HepG2 (cell line): Measurements from ENCODE around the gene IGIP. TPM values are rescaled to one million over a fixed set of nuclear protein-coding genes. Genes with fewer than 3 reads are reported as not detected.

ENCODE experiments used
- ATAC-seq: fragments of 200-7000 bp; cut with Tn5 transposase; 3 replicates; pipeline ENCODE4 v1.9.1; 2020; ENCODE audit warnings: mild to moderate bottlenecking, moderate library complexity
- BruUV-seq: library from RNA; stranded (reverse); fragments of 400-500 nt; replicated peaks from 2 replicates; lab custom pipeline; 2021; lab: Mats Ljungman, UMichigan
- CTCF ChIA-PET: fragments of 300-600 bp; formaldehyde crosslinking; extraction: SDS; loops from one replicate; lab custom pipeline; 2021; ENCODE audit warnings: low total read pairs, inconsistent platforms, low intra/inter-chr PET ratio; lab: Yijun Ruan, JAX
- POLR2A ChIA-PET: fragments of 350-600 bp; sonication (Branson Sonifier 250); formaldehyde crosslinking; loops from one replicate; lab custom pipeline; 2020; ENCODE audit warnings: antibody characterized with exemption, inconsistent platforms; lab: Yijun Ruan, JAX
- DNase-seq: peaks from one replicate; pipeline ENCODE4 v3.0.0-alpha.2; 2015; ENCODE audit warnings: low spot score
- FAIRE-seq: peaks from 3 replicates; lab custom pipeline; 2011; peaks lifted over from hg19 to GRCh38; lab: Jason Lieb, UNC
- H2AFZ ChIP-seq: one replicate; pipeline ENCODE4 v1.6.1; 2011; ENCODE audit warnings: low read length, inconsistent platforms
- H3K27ac ChIP-seq: fragments of 300-600 bp; 3 replicates; pipeline ENCODE4 v1.8.0; 2011; ENCODE audit warnings: mixed run types, mild to moderate bottlenecking, mixed read lengths, low read length, inconsistent platforms; ENCODE audit not compliant: insufficient read depth; ENCODE audit errors: extremely low read length
- H3K27me3 ChIP-seq, 2 experiments: fragments of 200-600 bp in 1 of 2; 2 replicates in 1 of 2; 3 replicates in 1 of 2; pipeline versions ENCODE4 v1.6.0 to v1.8.0; 2011; ENCODE audit warnings: low read length in 2 of 2, mild to moderate bottlenecking in 2 of 2, moderate library complexity in 2 of 2, inconsistent platforms in 1 of 2; ENCODE audit not compliant: insufficient read depth in 2 of 2, control insufficient read depth in 1 of 2
- H3K36me3 ChIP-seq, 2 experiments: fragments of 200-600 bp in 1 of 2; replicated peaks in 1 of 2; 2 replicates in 1 of 2; 3 replicates in 1 of 2; pipeline versions ENCODE4 v1.5.1 to v1.8.0; 2011; ENCODE audit warnings: low read length in 2 of 2, inconsistent platforms in 1 of 2; ENCODE audit not compliant: insufficient read depth in 2 of 2, control insufficient read depth in 1 of 2
- H3K4me1 ChIP-seq: 2 replicates; pipeline ENCODE4 v1.5.1; 2012; ENCODE audit warnings: low read length, inconsistent platforms; ENCODE audit not compliant: insufficient read depth
- H3K4me2 ChIP-seq: 2 replicates; pipeline ENCODE4 v1.6.0; 2011; ENCODE audit warnings: low read depth, low read length, inconsistent platforms
- H3K4me3 ChIP-seq, 3 experiments: fragments of 200-600 bp in 1 of 3; sonication (generic), shearing (Covaris generic) in 1 of 3; replicated peaks in 1 of 3; 2 replicates each; pipeline ENCODE4 v1.5.1; 2011 to 2016; ENCODE audit warnings: low read length in 3 of 3, inconsistent platforms in 2 of 3, low read depth in 2 of 3, mild to moderate bottlenecking in 2 of 3, control low read depth in 1 of 3, mixed read lengths in 1 of 3; ENCODE audit not compliant: insufficient read depth in 1 of 3
- H3K79me2 ChIP-seq: one replicate; pipeline ENCODE4 v1.6.1; 2011; ENCODE audit warnings: low read length, inconsistent platforms; ENCODE audit not compliant: insufficient read depth
- H3K9ac ChIP-seq: 2 replicates; pipeline ENCODE4 v1.6.0; 2011; ENCODE audit warnings: mild to moderate bottlenecking, low read depth, low read length, inconsistent platforms; ENCODE audit not compliant: insufficient read depth
- H3K9me3 ChIP-seq: 2 replicates; pipeline ENCODE4 v1.5.1; 2012; ENCODE audit warnings: mild to moderate bottlenecking, low read length
- H4K20me1 ChIP-seq: 2 replicates; pipeline ENCODE4 v1.6.0; 2011; ENCODE audit warnings: inconsistent platforms, mild to moderate bottlenecking, low read length, moderate library complexity; ENCODE audit not compliant: insufficient read depth
- ATF7 ChIP-seq, 2 experiments: fragments of 450-650 bp in 1 of 2; sonication (generic) in 1 of 2; formaldehyde crosslinking in 1 of 2; IDR thresholded peaks; 2 replicates each; pipeline versions ENCODE4 v1.4.0 to v1.6.1; 2016 to 2020; ENCODE audit warnings: antibody characterized with exemption in 1 of 2, mild to moderate bottlenecking in 1 of 2, missing genetic modification reagents in 1 of 2
- BCL6 ChIP-seq: IDR thresholded peaks from 2 replicates; pipeline ENCODE4 v1.6.1; 2016; ENCODE audit warnings: missing genetic modification reagents, missing compliant biosample characterization
- EEA1 ChIP-seq: sonication (generic); formaldehyde crosslinking; IDR thresholded peaks from 2 replicates; pipeline ENCODE4 v1.5.1; 2020; ENCODE audit warnings: mild to moderate bottlenecking, missing genetic modification reagents, borderline replicate concordance
- HIVEP1 ChIP-seq: sonication (generic); formaldehyde crosslinking; IDR thresholded peaks from 2 replicates; pipeline ENCODE4 v1.4.0; 2020; ENCODE audit warnings: mild to moderate bottlenecking, missing genetic modification reagents
- PAX8 ChIP-seq: sonication (generic); formaldehyde crosslinking; IDR thresholded peaks from 2 replicates; pipeline ENCODE4 v1.8.0; 2022; ENCODE audit warnings: mild to moderate bottlenecking, missing genetic modification reagents, borderline replicate concordance
- RARG ChIP-seq: sonication (generic); formaldehyde crosslinking; IDR thresholded peaks from 2 replicates; pipeline ENCODE4 v1.4.0; 2020; ENCODE audit warnings: low read depth, mild to moderate bottlenecking, missing genetic modification reagents
- SMC3 ChIP-seq: IDR thresholded peaks from 2 replicates; pipeline ENCODE4 v1.6.1; 2011; ENCODE audit warnings: low read length, improper control_type of control experiment
- SYNCRIP ChIP-seq: fragments of 200-400 bp; formaldehyde crosslinking; IDR thresholded peaks from 2 replicates; pipeline ENCODE4 v1.6.1; 2018; ENCODE audit warnings: mild to moderate bottlenecking, low read depth, low read length; ENCODE audit not compliant: insufficient read depth
- TOE1 ChIP-seq: sonication (generic); formaldehyde crosslinking; IDR thresholded peaks from 2 replicates; pipeline ENCODE4 v1.4.0; 2020; ENCODE audit warnings: mild to moderate bottlenecking, missing genetic modification reagents
- ZBTB42 ChIP-seq: sonication (generic); formaldehyde crosslinking; IDR thresholded peaks from 2 replicates; pipeline ENCODE4 v1.5.0; 2020; ENCODE audit warnings: mild to moderate bottlenecking, missing genetic modification reagents
- ZNF230 ChIP-seq: sonication (generic); formaldehyde crosslinking; IDR thresholded peaks from 2 replicates; pipeline ENCODE4 v1.4.0; 2020; ENCODE audit warnings: mild to moderate bottlenecking, missing genetic modification reagents
- ZNF335 ChIP-seq: sonication (generic); formaldehyde crosslinking; IDR thresholded peaks from 2 replicates; pipeline ENCODE4 v1.4.0; 2020; ENCODE audit warnings: missing genetic modification reagents
- ZNF564 ChIP-seq: sonication (generic); formaldehyde crosslinking; IDR thresholded peaks from 2 replicates; pipeline ENCODE4 v1.8.1; 2023; ENCODE audit warnings: mild to moderate bottlenecking, missing genetic modification reagents
- ZSCAN25 ChIP-seq: sonication (generic); formaldehyde crosslinking; IDR thresholded peaks from 2 replicates; pipeline ENCODE4 v1.8.0; 2022; ENCODE audit warnings: mild to moderate bottlenecking, missing genetic modification reagents
- WGBS: methylation state at CpG from one replicate; pipeline ENCODE4 v1.1.6; 2017; ENCODE audit warnings: low lambda C conversion rate; 5-methylcytosine and 5-hydroxymethylcytosine counted together
- in situ Hi-C: cut with HindIII; loops from 2 replicates; pipeline ENCODE4 v1.10.0; 2017; ENCODE audit warnings: low pct_unique_long_range_greater_than_20kb; ENCODE audit not compliant: extremely low pct_ligation_motif_present
- intact Hi-C: fragments of 100-400 bp; cut with micrococcal nuclease; formaldehyde crosslinking; loops from one replicate; pipeline ENCODE4 v1.10.0; 2022; ENCODE audit not compliant: unreplicated experiment
- polyA plus RNA-seq, 8 experiments: library from polyadenylated mRNA; depleted of rRNA in 3 of 8; stranded (reverse) in 7 of 8; unstranded in 1 of 8; fragments of >200 nt; fragmentation: Illumina TruSeq in 4 of 8; extraction: Trizol in 4 of 8; gene quantifications; 2 replicates each; pipeline versions ENCODE4 v1.2.1 to v1.2.3, GENCODE V29; 2011 to 2016; ENCODE audit warnings: low read depth in 4 of 8, missing spikeins in 1 of 8, mixed read lengths in 1 of 8; ENCODE audit not compliant: insufficient read depth in 1 of 8
- total RNA-seq, 5 experiments: library from RNA; depleted of rRNA; stranded (reverse); fragments of >200 nt; fragmentation: Illumina TruSeq; extraction: Trizol; gene quantifications; 2 replicates each; pipeline ENCODE4 v1.2.3, GENCODE V29; 2016; ENCODE audit warnings: low read depth in 1 of 5
- TF ChIP-seq, protein P1 (sequence below): sonication (generic); formaldehyde crosslinking; IDR thresholded peaks from 2 replicates; pipeline ENCODE4 v1.4.0; 2020; ENCODE audit warnings: missing genetic modification reagents
- TF ChIP-seq, protein P2 (sequence below): sonication (generic); formaldehyde crosslinking; IDR thresholded peaks from 2 replicates; pipeline ENCODE4 v1.4.0; 2020; ENCODE audit warnings: missing genetic modification reagents, low read depth, mild to moderate bottlenecking, borderline replicate concordance
- TF ChIP-seq, protein P3 (sequence below): sonication (generic); formaldehyde crosslinking; IDR thresholded peaks from 2 replicates; pipeline ENCODE4 v1.4.0; 2020; ENCODE audit warnings: low read depth, mild to moderate bottlenecking, missing genetic modification reagents

IGIP gene
- total and polyA plus RNA-seq, 2 of the 13 experiments (the other 11 are each of a cell fraction or from before 2014, with no cell fraction given), result 1.7 to 2.1 TPM

DNA sequence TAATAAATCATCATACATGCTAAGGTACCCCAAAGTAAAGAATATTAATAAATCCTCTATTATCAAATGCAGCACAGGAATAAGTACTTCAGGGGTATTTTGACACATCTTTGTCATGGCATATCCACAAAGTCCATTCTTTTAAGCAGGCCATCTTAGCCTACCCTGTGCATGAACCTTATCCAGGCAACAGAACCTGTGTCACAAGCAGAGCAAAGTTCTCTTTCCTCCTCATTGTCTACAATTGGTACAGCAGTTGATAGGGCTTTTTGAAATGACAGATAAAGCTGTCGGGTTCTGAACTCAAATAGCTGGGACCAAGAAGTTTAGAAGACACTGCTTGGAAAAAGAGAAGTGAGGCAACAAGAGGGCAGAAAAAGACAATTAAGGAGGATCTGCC, 42.6 kb upstream of the IGIP start:
- no peak overlapping the region for H2AFZ ChIP-seq
- no peaks in the 10 kb centered on the region for H3K4me1 ChIP-seq
- H3K27ac ChIP-seq, result no peak overlapping the region
- no peaks in the 10 kb centered on the region for H3K9me3 ChIP-seq
- CTCF ChIA-PET, result no interaction called here
- peak; percentile 57; the same call in 2 of the 3 replicates for ATAC-seq
- no peak overlapping the region for H3K9ac ChIP-seq
- H4K20me1 ChIP-seq, result no peaks in the 10 kb centered on the region
- no peaks in the 10 kb centered on the region for H3K79me2 ChIP-seq
- TF ChIP-seq RARG (CRISPR knock-in tag), result no peak
- no peak for TF ChIP-seq ZSCAN25 (CRISPR knock-in tag)
- TF ChIP-seq, protein P1, sequence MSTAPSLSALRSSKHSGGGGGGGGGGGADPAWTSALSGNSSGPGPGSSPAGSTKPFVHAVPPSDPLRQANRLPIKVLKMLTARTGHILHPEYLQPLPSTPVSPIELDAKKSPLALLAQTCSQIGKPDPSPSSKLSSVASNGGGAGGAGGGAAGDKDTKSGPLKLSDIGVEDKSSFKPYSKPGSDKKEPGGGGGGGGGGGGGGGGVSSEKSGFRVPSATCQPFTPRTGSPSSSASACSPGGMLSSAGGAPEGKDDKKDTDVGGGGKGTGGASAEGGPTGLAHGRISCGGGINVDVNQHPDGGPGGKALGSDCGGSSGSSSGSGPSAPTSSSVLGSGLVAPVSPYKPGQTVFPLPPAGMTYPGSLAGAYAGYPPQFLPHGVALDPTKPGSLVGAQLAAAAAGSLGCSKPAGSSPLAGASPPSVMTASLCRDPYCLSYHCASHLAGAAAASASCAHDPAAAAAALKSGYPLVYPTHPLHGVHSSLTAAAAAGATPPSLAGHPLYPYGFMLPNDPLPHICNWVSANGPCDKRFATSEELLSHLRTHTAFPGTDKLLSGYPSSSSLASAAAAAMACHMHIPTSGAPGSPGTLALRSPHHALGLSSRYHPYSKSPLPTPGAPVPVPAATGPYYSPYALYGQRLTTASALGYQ, result no peak
- TF ChIP-seq HIVEP1, result no peak
- TF ChIP-seq SMC3, result no peak
- no peak overlapping the region for H3K4me2 ChIP-seq
- H3K27me3 ChIP-seq, result peaks cover 0 to 4% of the 10 kb centered on the region in 2 experiments; a peak in 1 of 5 replicates
- intact Hi-C loops (no loop called here), in situ Hi-C loops (no loop called here)
- no peak for FAIRE-seq
- POLR2A ChIA-PET, result no interaction called here
- no peaks in the 10 kb centered on the region for H3K36me3 ChIP-seq
- no peak for DNase-seq
- 0% methylated on average over 1 of the region's 1 CpG for WGBS
- no peak overlapping the region for H3K4me3 ChIP-seq
- no TSS peak for BruUV-seq

DNA sequence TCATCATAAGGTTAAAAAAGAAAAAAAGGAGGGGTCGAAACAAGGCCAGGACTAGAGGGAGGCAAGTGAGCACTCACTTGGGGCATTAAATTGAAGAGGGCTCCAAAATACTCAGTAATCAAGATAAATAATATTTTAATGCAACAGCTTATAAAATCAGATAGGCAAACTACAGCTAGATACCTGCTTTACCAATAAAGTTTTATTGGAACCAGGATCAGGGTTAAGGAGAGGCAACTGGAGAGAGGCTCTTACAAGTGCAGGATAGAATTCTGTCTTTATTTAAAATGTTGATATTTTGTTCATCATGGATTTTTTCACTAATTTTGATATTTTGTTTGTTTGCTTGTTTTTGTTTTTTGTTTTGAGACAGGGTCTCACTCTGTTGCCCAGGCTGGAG, 42.1 kb upstream of the IGIP start:
- Histone ChIP-seq H3K4me2 (no peak overlapping the region), H3K27ac (no peak overlapping the region), H3K27me3 (peaks cover 0 to 4% of the 10 kb centered on the region in 2 experiments; a peak in 1 of 5 replicates), H3K4me1 (no peaks in the 10 kb centered on the region), H3K9me3 (no peaks in the 10 kb centered on the region), H3K4me3 (no peak overlapping the region), H3K9ac (no peak overlapping the region), H4K20me1 (no peaks in the 10 kb centered on the region), H3K79me2 (no peaks in the 10 kb centered on the region), H2AFZ (no peak overlapping the region), H3K36me3 (no peaks in the 10 kb centered on the region)
- no peak for FAIRE-seq
- BruUV-seq, result no TSS peak
- WGBS, result 23% methylated on average over 1 of the region's 1 CpG
- in situ Hi-C loops (no loop called here), intact Hi-C loops (no loop called here)
- POLR2A ChIA-PET, result no interaction called here
- no peak for ATAC-seq
- DNase-seq, result no peak
- CTCF ChIA-PET, result no interaction called here
- TF ChIP-seq BCL6 (CRISPR knock-in tag) (no peak), ZBTB42 (no peak), PAX8 (no peak), EEA1 (CRISPR knock-in tag) (no peak), ZNF230 (CRISPR knock-in tag) (no peak), SYNCRIP (no peak), TOE1 (no peak), ZNF335 (CRISPR knock-in tag) (no peak), ATF7 (IDR thresholded peaks at IDR 0.05) (no peak), ATF7 (CRISPR knock-in tag; IDR thresholded peaks at IDR 0.05) (no peak), ZNF564 (CRISPR knock-in tag) (no peak)
- TF ChIP-seq, protein P2, sequence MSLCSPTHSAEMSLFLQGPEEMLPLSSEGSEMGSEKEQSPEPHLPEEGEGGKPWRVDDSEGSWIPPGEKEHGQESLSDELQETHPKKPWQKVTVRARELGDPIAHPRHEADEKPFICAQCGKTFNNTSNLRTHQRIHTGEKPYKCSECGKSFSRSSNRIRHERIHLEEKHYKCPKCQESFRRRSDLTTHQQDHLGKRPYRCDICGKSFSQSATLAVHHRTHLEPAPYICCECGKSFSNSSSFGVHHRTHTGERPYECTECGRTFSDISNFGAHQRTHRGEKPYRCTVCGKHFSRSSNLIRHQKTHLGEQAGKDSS, result no peak
- TF ChIP-seq, protein P3, sequence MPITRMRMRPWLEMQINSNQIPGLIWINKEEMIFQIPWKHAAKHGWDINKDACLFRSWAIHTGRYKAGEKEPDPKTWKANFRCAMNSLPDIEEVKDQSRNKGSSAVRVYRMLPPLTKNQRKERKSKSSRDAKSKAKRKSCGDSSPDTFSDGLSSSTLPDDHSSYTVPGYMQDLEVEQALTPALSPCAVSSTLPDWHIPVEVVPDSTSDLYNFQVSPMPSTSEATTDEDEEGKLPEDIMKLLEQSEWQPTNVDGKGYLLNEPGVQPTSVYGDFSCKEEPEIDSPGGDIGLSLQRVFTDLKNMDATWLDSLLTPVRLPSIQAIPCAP, result no peak
